Measurements from ENCODE around the gene KTN1.

GRCh38 chr14:55641290-55641689 is 61.3 kb downstream of the KTN1 start:
- no peak for TF ChIP-seq CTCF (conservative IDR thresholded peaks at IDR 0.05; ENCODE audit: low read depth in 2 of 2)
- TF ChIP-seq REST (IDR thresholded peaks at IDR 0.05; ENCODE audit: unreplicated experiment) = no peak
- no peak for TF ChIP-seq POLR2AphosphoS5 (IDR thresholded peaks at IDR 0.05; ENCODE audit: low read depth)
- no peak for TF ChIP-seq EZH2 (IDR thresholded peaks at IDR 0.05; ENCODE audit: low read depth, unreplicated experiment)
